Ishikawa (cell line): ENCODE measurements around the gene DDX31.

Experiments
- CEBPB ChIP-seq: IDR thresholded peaks from 2 replicates; pipeline ENCODE4 v1.6.1; 2012
- CREB1 ChIP-seq: IDR thresholded peaks from 2 replicates; pipeline ENCODE4 v1.6.1; 2012; ENCODE audit warnings: low read depth
- EP300 ChIP-seq: IDR thresholded peaks from 2 replicates; pipeline ENCODE4 v1.6.1; 2012; ENCODE audit warnings: borderline replicate concordance
- FOXM1 ChIP-seq: IDR thresholded peaks from 2 replicates; pipeline ENCODE4 v1.6.1; 2012; ENCODE audit warnings: low read depth, borderline replicate concordance
- MAX ChIP-seq: IDR thresholded peaks from 2 replicates; pipeline ENCODE4 v1.6.1; 2012
- NFIC ChIP-seq: IDR thresholded peaks from 2 replicates; pipeline ENCODE4 v1.6.1; 2012
- RAD21 ChIP-seq: IDR thresholded peaks from 2 replicates; pipeline ENCODE4 v1.6.1; 2012; ENCODE audit warnings: low read depth
- REST ChIP-seq: IDR thresholded peaks from 2 replicates; pipeline ENCODE4 v1.6.1; 2012; ENCODE audit warnings: low read depth, mild to moderate bottlenecking
- TAF1 ChIP-seq: IDR thresholded peaks from 2 replicates; pipeline ENCODE4 v1.6.1; 2012; ENCODE audit warnings: low read depth, mild to moderate bottlenecking
- TCF12 ChIP-seq: IDR thresholded peaks from 2 replicates; pipeline ENCODE4 v1.6.1; 2012; ENCODE audit warnings: low read depth
- TEAD4 ChIP-seq: IDR thresholded peaks from 2 replicates; pipeline ENCODE4 v1.6.1; 2012
- YY1 ChIP-seq: IDR thresholded peaks from 2 replicates; pipeline ENCODE4 v1.6.1; 2012; ENCODE audit warnings: low read depth
- ZBTB7A ChIP-seq: IDR thresholded peaks from 2 replicates; pipeline ENCODE4 v1.6.1; 2012; ENCODE audit warnings: low read depth
- TF ChIP-seq, protein P1 (sequence below): IDR thresholded peaks from 2 replicates; pipeline ENCODE4 v1.6.1; 2012

The DDX31 gene

DNA sequence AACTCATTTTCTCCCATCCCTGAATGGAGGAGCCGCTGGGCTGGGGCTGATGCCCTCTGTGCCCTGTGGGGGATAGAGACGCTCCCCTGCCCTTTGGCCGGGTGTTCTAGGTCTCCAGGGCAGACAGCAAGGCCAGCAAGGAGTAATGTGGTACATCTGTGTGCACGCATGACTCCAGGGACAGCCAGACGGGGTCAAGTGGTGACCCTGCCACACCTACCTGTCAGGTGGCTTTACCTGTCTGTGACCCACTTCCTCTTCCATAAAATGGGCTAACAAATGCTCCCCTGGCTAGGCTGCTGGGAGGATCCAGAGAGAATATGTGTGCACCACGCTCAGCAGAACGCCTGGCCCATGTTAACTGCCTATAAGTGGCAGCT is 122.7 kb downstream of the DDX31 start:
- TF ChIP-seq YY1 (no peak), REST (no peak), NFIC (no peak), TCF12 (no peak), CREB1 (no peak), ZBTB7A (no peak), TEAD4 (no peak), MAX (no peak), TAF1 (no peak)
- TF ChIP-seq, protein P1, sequence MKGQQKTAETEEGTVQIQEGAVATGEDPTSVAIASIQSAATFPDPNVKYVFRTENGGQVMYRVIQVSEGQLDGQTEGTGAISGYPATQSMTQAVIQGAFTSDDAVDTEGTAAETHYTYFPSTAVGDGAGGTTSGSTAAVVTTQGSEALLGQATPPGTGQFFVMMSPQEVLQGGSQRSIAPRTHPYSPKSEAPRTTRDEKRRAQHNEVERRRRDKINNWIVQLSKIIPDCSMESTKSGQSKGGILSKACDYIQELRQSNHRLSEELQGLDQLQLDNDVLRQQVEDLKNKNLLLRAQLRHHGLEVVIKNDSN = no peak

DNA sequence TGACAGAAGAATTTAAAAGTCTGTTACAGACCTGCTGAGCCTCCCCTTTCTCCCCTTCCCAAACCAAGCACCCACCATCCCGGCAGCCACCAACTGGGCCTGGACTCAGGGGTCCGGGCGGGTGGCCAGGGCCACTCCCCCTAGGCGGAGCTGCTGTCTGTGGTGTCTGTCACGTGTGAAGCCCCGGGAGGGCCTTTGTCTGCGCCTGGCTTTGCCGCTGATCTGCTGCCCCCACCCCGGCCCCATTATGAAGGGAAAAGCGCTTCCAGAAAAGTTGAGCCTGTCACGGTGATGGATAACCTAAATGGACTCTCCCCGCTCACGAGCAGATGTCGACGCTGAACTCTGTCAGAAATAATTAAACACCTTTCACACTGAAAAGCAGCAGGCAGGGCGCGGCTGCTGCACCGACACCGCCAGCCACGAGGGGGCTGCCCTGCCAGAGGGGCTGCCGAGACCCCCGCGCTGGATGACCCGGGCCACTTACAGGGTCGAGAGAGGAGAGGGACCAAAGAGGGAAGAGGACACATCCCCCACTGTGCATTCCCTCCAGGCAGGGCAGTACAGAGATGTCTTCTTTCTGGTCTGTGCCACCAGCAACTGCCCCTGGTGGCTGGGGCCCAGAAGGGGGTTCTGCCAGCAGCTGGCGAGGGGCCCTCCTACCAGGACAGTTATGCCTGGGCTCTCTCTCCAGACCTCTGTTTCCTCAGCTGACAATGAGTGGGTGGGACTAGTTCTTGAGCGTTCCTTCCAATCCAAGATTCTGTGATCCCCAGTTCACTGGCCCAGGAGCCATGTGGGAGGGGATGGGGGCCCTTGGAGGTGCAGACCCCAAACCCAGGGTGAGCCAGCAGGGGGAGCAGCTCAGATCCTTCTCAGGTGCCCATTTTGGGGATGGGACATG is 123.4 kb downstream of the DDX31 start:
- TF ChIP-seq MAX = no peak
- TF ChIP-seq, protein P1 = peak; percentile 49
- peak; percentile 89 for TF ChIP-seq ZBTB7A

- no peak for TF ChIP-seq TEAD4
- no peak for TF ChIP-seq FOXM1
- TF ChIP-seq NFIC = no peak
- no peak for TF ChIP-seq YY1
- no peak for TF ChIP-seq CEBPB
- TF ChIP-seq CREB1 = no peak
- TF ChIP-seq MAX = no peak
- no peak for TF ChIP-seq RAD21
- no peak for TF ChIP-seq TCF12
- no peak for TF ChIP-seq TAF1
- no peak for TF ChIP-seq EP300
- TF ChIP-seq ZBTB7A = no peak
These were observed 124.2 kb downstream of the DDX31 start for GRCh38 chr9:132545578-132545977.

DNA sequence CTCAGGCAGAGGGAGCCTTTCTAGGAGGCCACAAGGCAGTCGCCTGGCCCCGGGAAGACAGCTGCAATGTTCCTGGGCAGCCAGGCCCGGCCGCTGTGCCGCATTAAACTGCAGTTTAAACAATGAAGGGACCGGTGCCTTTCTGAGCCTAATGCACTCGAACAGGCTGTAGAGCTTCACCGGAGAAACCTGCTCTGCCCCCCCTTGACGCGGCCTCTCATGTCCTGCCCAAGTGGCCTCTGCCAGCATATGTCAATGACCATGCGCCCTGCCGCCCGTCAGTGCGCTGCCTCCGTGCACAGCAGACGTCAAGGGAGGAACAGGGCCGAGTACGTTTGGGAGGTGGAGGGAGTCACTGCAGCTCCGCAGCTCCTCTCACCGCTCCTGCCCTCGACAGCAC is 125.8 kb downstream of the DDX31 start:
- TF ChIP-seq NFIC (no peak), TCF12 (no peak), ZBTB7A (no peak), CEBPB (no peak), TEAD4 (no peak), YY1 (no peak), MAX (no peak), REST (no peak), EP300 (no peak)

GRCh38 chr9:132543251-132543650 is 126.5 kb downstream of the DDX31 start:
- TF ChIP-seq RAD21 (no peak), ZBTB7A (no peak), CEBPB (no peak), FOXM1 (no peak), TEAD4 (no peak), CREB1 (no peak), NFIC (no peak), EP300 (no peak), YY1 (no peak), REST (no peak), TAF1 (no peak), TCF12 (no peak)
- TF ChIP-seq, protein P1 = no peak
